GM21576 (cell line): Measurements from ENCODE around the gene HNRNPA3.
"Not testable (repeated sequence)": the region's sequence is repeated elsewhere in the genome, so short reads cannot be mapped to it uniquely, and the experiment has no call there.

Source experiments
- ATAC-seq: cut with Tn5 transposase; IDR thresholded peaks from one replicate; pipeline ENCODE4 v1.9.1; 2021; ENCODE audit warnings: mild to moderate bottlenecking, moderate library complexity; ENCODE audit not compliant: unreplicated experiment

Gene HNRNPA3

GRCh38 chr2:177188482-177189469 is 23.8 kb upstream of the HNRNPA3 start:
- ATAC-seq: no peak

DNA sequence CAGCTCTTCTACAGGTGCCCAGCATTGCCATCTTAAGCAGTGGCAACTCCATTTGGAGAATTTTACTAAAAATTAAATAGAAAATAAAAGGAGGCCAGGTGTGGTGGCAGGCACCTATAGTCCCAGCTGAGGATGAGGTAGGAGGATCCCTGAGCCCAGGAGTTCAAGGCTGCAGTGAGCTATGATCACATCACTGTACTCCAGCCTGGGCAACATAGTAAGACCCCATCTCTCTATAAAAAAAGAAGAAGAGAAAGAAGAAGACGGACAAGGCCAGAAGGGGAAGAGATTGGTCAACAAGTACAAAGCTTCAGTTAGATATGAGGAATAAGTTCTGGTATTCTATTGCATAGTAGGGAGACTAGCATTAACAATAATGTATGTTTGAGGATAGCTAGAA is 21.7 kb upstream of the HNRNPA3 start:
- ATAC-seq: no peak

GRCh38 chr2:177192788-177193187 is 19.8 kb upstream of the HNRNPA3 start:
- no peak for ATAC-seq

DNA sequence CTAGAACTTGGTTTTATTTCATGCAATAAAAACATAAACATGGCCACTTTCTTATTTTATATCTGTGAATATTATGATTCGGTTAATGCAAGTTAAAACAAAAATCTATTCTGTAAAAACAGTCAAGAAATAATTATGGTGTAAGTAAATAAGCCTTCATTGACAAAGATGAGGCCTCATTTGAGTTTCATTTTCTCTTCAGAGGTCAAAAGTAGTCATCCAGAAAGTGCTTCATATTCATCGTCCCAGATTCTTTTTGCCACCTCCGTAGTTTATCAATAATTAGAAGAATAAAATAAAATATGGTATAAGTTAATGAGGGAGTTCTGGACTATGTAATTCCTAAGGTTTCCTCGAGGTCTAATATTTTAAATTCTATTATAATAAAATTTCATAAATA is 19.4 kb upstream of the HNRNPA3 start:
- peak; percentile 59 for ATAC-seq

DNA sequence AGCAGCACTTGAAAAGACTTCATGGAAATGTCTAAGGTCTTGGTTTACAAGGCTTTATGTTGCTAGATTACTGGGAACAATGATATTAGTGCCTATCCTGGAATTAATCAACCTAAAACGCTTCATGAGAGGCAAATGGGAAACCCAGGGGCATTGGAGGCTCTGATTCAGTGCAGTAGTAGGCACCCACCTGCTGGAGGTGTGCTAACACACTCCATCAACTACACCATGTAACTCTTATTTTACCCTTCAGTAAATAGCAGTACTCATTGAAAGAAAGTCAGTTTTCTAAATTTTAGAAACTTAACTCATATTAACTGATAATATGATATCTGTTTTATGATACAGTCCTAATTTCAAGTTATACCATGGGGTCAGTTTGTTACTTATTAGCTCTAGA is 17.4 kb upstream of the HNRNPA3 start:
- ATAC-seq: no peak

DNA sequence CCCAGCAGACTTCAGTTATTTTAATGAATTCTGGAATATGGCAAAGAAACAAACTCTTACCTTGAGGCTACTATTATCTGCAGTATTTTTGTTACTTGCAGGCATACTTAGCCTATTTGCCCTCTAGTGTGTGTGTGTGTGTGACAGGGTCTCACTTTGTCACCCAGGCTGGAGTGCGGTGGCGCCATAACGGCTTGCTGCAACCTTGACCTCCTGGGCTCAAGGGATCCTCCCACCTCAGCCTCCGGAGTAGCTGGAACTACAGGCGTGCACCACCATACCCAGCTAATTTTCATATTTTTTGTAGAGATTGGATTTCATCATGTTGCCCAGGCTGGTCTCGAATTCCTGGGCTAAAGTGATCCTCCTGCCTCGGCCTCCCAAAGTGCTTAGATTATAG is 12.2 kb upstream of the HNRNPA3 start:
- not testable (repeated sequence) for ATAC-seq

DNA sequence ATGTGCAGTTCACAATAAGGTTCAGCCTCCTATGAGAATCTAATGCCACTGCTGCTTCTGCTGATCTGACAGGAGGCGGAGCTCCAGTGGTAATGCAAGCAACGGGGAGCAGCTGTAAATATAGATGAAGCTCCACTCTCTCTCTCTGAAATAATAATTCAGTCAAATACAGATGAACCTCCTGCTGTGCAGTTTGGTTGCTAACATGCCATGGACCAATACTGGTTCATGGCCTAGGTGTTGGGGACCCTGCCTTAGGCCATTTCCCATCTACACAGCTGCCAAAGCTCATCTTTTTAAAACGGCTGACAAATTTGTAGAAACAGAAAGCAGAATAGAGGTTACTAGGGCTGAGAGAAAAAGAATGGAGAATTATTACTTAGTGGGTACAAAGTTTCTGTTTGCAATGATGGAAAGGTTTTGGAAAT is 10.7 kb upstream of the HNRNPA3 start:
- no peak for ATAC-seq

DNA sequence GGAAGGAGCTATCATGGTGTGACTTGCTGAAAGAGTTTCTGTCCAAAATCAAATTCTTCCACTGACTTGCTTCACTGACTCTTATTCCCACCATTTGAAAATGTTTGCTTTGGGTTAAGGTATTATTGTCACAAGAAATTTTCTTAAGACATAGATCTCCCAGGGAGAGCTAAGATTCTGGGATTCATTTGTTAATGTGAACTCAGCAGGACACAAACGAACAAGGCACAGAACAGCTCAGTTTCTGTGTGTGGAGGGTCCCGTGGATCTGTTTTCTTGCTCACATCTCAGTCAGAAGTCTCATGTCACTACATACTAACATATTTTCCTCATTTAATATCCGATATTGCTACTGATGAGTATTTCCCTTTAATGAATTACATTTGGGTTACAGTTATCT is 8.2 kb upstream of the HNRNPA3 start:
- ATAC-seq: no peak

GRCh38 chr2:177207101-177207500 is 5.5 kb upstream of the HNRNPA3 start:
- peak; percentile 74 for ATAC-seq

DNA sequence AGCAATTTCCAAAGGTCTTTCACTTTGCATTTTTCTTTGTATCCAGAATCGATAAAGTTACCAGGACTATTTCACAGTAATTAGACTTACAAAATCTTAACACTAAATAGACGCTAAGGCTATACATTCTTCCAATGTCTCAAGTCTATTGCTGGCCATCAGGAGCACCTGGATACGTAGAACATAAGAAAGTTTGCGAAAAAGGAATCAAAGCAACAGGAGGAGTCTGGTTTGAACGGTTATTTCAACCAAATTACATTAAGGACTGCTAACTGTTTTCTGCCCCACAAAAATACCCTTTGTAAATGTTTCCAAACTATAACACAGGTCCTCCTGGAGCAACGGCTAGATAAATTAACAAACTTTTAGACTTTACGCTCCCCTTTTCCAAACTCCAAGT is 1.4 kb upstream of the HNRNPA3 start:
- no peak for ATAC-seq

DNA sequence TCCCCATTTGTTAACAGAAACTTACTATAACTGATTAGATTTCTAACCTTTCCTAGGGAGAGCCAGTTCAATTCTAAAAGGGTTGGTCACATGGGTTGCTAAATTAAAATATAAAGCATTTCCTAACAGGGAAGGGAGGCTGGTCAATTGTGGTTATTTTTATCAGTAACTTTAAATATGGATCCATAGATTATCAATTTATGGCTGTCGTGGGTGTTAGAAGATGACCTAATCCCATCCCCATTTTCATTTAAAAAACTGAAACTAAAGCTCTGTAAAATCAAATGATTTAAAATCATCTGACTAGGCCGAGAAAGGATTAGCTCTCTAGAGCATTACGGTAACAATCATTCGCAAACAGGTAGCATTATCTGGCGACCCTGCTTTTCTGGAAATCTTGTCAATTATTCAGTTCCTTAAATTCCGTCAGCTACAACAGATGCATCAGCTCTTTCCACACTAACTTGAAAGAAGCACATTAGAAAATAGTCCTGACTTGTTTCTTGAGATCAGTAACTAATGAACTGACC is 953 bp upstream of the HNRNPA3 start:
- no peak for ATAC-seq

GRCh38 chr2:177212891-177213856 is 580 bp downstream of the HNRNPA3 start:
- ATAC-seq: peak; percentile 35

- ATAC-seq: no peak
Measured at GRCh38 chr2:177217247-177217843, 4.8 kb downstream of the HNRNPA3 start.

- not testable (repeated sequence) for ATAC-seq
Measured at GRCh38 chr2:177219787-177220186, 7.2 kb downstream of the HNRNPA3 start.

DNA sequence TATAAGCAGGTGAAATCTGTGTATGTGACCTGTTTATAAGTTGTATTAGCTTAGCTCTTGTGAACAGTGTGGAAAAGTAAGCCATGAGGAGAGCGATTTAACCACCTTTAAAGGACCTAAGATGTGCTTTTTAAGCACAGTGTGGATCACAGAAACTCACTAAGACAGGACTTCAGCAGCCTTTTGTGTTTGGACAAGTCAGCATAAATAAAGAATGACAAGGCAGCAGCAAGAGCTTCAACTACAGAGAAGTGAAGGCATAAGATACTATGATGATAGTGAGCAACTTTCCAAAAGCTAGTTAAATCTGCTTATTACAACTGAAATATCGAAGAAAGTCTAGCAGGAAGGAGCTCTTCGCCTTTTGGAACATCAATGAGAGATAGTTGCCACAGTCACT is 8.9 kb downstream of the HNRNPA3 start:
- ATAC-seq: no peak

DNA sequence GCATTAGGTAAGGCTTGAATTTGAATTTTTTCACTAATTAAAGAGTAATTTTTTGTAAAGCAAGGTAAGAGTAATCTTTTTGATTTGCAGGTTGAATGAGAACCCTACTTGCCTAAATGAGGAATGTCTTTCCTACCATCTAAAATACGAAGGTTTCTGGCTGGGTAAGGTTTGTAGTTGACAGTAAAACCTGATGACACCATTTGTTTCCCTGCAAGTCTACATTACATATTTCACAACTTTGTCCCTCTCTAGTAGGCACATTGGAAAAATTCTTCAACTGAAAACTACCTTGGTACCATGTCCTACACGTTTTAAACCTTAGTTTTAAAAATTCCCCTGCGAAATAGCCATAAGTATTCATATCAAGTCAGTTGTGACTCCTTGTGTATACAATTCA is 9.4 kb downstream of the HNRNPA3 start:
- ATAC-seq: no peak

DNA sequence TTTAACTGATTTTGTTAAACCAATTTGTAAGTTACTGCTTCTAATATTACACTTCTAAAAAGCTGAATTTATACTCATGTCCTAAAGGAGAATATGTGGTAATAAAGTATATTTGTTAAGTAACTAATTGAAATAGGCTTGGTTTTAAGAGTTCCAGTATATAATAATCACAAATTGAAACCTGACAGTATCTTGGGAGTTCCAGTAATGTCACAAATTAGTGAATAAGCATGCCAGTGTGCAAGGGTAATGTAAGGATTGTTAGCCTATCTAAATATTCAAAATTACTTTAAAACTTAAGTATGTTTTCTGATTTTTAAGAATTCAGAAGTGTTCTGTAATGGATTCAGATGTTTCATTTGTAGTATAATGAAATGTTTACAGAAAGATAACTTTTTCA is 10.8 kb downstream of the HNRNPA3 start:
- ATAC-seq: not testable (repeated sequence)

DNA sequence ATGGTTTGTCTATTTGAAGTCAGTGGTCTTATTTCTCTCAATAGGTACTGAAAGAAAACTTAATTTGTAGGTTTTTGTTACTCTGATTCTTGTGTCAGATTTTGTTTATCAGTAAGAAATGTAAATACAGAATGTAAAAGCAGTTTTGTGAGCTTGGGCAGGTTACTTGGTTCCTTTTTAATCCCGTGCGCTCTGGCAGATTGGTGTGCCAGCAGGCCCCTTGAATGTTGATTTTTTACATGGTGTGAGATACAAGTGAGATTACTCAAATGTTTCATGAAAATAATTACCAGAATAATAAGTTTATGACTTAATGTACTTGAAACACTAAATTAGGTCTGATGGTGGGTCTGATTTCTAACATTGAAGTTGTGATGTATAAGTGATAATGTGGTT is 13.4 kb downstream of the HNRNPA3 start:
- no peak for ATAC-seq

- ATAC-seq: no peak
Measured at GRCh38 chr2:177229442-177230242, 17.0 kb downstream of the HNRNPA3 start.

GRCh38 chr2:177231270-177231669 is 18.7 kb downstream of the HNRNPA3 start:
- no peak for ATAC-seq
